ENCODE results near the gene NFIC. TPM values are rescaled to one million over a fixed set of nuclear protein-coding genes. Genes with fewer than 3 reads are reported as not detected.
"Not testable (repeated sequence)": the region's sequence is repeated elsewhere in the genome, so short reads cannot be mapped to it uniquely, and the experiment has no call there.

Gene NFIC
- total and polyA plus RNA-seq, 3 donors from 2014 or later, result 56.5 to 127 (median 113) TPM

GRCh38 chr19:3506384-3507340 is 140.3 kb downstream of the NFIC start:
- 0 to 1% methylated on average over 27 to 46 of the region's 69 CpGs for WGBS, 2 donors
- H3K4me1 ChIP-seq, result peaks cover 17% of the 10 kb centered on the region

DNA sequence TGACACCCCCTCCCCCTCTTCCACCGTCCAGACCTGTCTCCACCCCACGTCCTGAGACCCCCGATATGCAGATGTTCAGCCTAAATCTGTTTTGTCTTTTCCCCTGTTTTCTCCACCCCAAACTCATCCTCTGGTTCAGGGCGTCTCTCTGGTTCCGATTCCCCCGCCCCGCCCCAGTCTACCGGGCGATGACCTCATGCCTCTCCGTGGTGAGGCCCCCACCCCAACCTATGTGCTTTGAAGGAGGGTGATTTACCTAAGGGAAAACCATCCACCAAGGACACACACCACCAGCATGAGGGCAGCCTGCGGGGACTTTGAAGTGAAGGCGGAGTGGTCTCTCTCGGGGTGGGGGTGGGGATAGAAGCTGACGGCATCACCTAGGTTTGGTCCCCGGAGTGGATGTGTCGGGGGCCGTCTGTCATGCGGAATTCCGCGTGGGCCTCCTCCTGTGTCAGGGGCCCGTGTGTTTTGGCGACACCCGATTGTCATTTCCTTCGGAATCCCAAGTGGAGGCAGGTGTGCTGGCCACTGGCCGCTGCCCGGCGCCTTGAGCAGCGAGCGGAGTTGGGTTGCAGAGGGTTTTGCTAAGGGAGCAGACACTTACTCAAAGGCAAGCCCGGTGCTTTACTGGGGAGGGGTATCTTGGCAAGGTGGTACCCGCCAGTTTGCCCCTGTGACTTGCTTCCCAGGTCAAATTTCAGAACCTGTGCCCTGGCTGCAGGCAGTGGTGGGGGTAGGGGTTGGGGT is 141.2 kb downstream of the NFIC start:
- no peaks in the 10 kb centered on the region for H3K36me3 ChIP-seq (ENCODE audit: low read depth, missing control alignments)
- H3K27me3 ChIP-seq, result no peaks in the 10 kb centered on the region
- WGBS, 2 donors, result 29 to 31% methylated on average over 24 to 31 of the region's 31 CpGs
- TF ChIP-seq CTCF (IDR thresholded peaks at IDR 0.05), result no peak
- no peak for TF ChIP-seq POLR2A (IDR thresholded peaks at IDR 0.05)
- intact Hi-C loops (cut with DNase I; ENCODE audit: low total_unique reads), result no loop called here
- DNase-seq, result peak; percentile 21
- peak overlapping the region; percentile 70 to 93 for H3K4me3 ChIP-seq
- H3K27ac ChIP-seq, result peak overlapping the region in 1 of 2 donors; percentile 79
- H3K4me1 ChIP-seq, result peaks cover 18% of the 10 kb centered on the region
- H3K9me3 ChIP-seq, result no peaks in the 10 kb centered on the region

More at GRCh38 chr19:3506384-3507340, 140.3 kb downstream of the NFIC start:
- Histone ChIP-seq H3K27me3 (no peaks in the 10 kb centered on the region), H3K4me3 (peak overlapping the region; percentile 70 to 93), H3K27ac (peak overlapping the region; percentile 79 to 90), H3K36me3 (ENCODE audit: low read depth, missing control alignments) (no peaks in the 10 kb centered on the region), H3K9me3 (no peaks in the 10 kb centered on the region)
- intact Hi-C loops (cut with DNase I; ENCODE audit: low total_unique reads), result no loop called here
- DNase-seq, result peak; percentile 39
- TF ChIP-seq CTCF (IDR thresholded peaks at IDR 0.05) (no peak), POLR2A (IDR thresholded peaks at IDR 0.05) (no peak)

- intact Hi-C loops (cut with DNase I; ENCODE audit: low total_unique reads); H3K9me3 ChIP-seq; DNase-seq; H3K27ac ChIP-seq; H3K27me3 ChIP-seq; H3K36me3 ChIP-seq (ENCODE audit: low read depth, missing control alignments); H3K4me3 ChIP-seq: not testable (repeated sequence)
- 73 to 87% methylated on average over 18 of the region's 18 CpGs for WGBS, 2 donors
- peaks cover 23% of the 10 kb centered on the region for H3K4me1 ChIP-seq
Observed at GRCh38 chr19:3508121-3508661, 141.8 kb downstream of the NFIC start.

DNA sequence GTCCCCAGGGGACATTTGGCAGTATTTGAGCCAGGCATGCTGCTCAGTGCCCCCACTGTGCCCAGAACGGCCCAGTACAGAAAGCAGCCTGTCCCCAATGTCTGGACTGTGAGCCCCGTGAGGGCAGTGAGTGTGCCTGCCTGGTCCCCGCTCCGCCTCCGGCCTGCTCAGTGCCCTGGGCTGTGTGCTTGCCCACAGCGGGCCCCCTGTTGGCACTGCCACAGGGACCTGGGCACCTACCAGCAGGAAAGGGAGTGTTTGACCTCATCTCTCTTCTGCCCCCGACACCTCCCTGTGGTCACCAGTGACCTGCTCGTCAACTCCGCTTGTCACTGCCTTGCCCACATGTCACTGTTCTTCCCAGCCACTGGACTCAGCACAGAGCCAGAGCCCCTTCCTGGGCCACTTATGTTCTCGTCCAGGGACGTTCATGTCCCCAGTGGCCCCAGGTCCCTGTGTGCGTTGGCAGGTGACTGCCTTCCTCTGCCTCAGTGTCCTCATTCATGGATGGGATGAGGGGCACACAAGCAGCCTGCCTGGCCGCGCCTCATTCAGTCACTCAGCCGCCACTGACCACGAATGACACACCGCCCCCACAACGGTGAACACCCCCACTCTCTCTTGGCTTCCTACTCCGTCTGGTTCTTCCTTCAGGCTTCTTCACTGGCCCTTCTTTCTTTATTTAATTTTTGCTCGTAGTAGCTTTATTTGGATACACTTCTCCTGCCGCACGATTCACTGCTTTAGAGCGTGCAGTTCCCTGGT is 142.6 kb downstream of the NFIC start:
- no peak overlapping the region for H3K27ac ChIP-seq
- TF ChIP-seq POLR2A (IDR thresholded peaks at IDR 0.05), result no peak
- no peak for TF ChIP-seq CTCF (IDR thresholded peaks at IDR 0.05)
- intact Hi-C loops (cut with DNase I; ENCODE audit: low total_unique reads), result no loop called here
- no peaks in the 10 kb centered on the region for H3K36me3 ChIP-seq (ENCODE audit: low read depth, missing control alignments)
- H3K4me3 ChIP-seq, result no peak overlapping the region
- 79% methylated on average over 23 of the region's 23 CpGs for WGBS, 2 donors
- no peak for DNase-seq
- peaks cover 30% of the 10 kb centered on the region for H3K4me1 ChIP-seq
- no peaks in the 10 kb centered on the region for H3K9me3 ChIP-seq
- H3K27me3 ChIP-seq, result no peaks in the 10 kb centered on the region
